Adipocyte (in vitro differentiated cells): ENCODE measurements around the gene ZNF672.
"Not testable (repeated sequence)": the region's sequence is repeated elsewhere in the genome, so short reads cannot be mapped to it uniquely, and the experiment has no call there.

Experiments used
- DNase-seq: peaks from one replicate; pipeline ENCODE4 v3.0.0-alpha.2; 2015; ENCODE audit warnings: low read depth
- H3K27me3 ChIP-seq: replicated peaks from 2 replicates; pipeline ENCODE4 v1.7.0; 2013; ENCODE audit warnings: mild to moderate bottlenecking, low read length, moderate library complexity; ENCODE audit not compliant: control insufficient read depth, insufficient read depth
- H3K36me3 ChIP-seq: 2 replicates; pipeline ENCODE4 v1.7.0; 2013; ENCODE audit warnings: low read length, mild to moderate bottlenecking, moderate library complexity; ENCODE audit not compliant: control insufficient read depth, insufficient read depth, severe bottlenecking
- H3K4me1 ChIP-seq: 2 replicates; pipeline ENCODE4 v1.7.0; 2013; ENCODE audit warnings: mild to moderate bottlenecking, low read length, moderate library complexity; ENCODE audit not compliant: control insufficient read depth, insufficient read depth
- H3K4me3 ChIP-seq: 2 replicates; pipeline ENCODE4 v1.7.0; 2013; ENCODE audit warnings: mild to moderate bottlenecking, low read length, moderate library complexity
- H3K9ac ChIP-seq: 2 replicates; pipeline ENCODE4 v1.7.0; 2013; ENCODE audit warnings: mild to moderate bottlenecking, low read length, moderate library complexity
- H3K9me3 ChIP-seq: 2 replicates; pipeline ENCODE4 v1.7.0; 2013; ENCODE audit warnings: mild to moderate bottlenecking, low read length, moderate library complexity; ENCODE audit not compliant: control insufficient read depth

ZNF672 gene

DNA sequence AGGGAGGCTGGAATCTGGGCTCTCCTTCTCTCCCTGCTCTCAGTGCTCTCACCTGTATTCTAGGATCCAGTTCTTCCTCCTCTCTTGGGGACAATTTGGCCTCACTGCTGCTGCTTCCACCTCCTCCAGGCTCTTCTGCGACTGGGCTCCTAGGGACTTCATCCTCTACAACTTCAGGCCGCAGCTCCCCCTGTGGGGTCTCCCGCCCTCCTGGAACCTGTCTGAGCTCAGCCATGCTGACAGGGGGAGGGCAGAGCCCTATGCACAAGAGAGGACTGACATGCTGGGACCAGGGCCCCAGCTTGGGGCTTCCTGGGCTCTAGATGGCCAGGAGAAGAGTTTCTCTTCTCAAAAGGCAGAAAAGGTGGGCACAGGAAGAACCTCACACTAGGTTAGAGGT lies 13.3 kb upstream of the ZNF672 start:
- peak overlapping the region; percentile 96 for H3K4me3 ChIP-seq
- no peaks in the 10 kb centered on the region for H3K9me3 ChIP-seq
- no peaks in the 10 kb centered on the region for H3K27me3 ChIP-seq
- H3K36me3 ChIP-seq, result peaks cover 20% of the 10 kb centered on the region
- H3K9ac ChIP-seq, result peak overlapping the region; percentile 97
- DNase-seq, result no peak
- peaks cover 67% of the 10 kb centered on the region for H3K4me1 ChIP-seq

DNA sequence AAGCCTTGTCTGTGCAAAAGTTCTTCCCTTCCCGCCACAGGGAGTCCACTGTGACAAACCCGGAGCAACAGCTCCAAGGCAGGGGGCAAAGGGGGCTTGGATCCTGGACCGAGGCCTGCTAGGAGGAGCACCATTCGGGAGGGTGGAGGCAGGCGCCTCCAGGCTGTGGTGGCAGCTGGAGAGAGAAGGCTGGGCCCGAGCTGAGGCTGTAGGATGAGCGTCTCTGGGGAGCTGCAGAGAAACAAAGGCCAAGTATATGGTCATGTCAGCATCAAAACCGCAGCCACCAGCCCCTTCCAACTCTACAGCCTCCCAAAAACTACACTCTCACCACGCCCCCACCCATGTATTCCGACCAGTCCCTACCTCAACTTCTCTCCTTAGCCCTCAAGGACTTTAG lies 12.9 kb upstream of the ZNF672 start:
- DNase-seq, result no peak

DNA sequence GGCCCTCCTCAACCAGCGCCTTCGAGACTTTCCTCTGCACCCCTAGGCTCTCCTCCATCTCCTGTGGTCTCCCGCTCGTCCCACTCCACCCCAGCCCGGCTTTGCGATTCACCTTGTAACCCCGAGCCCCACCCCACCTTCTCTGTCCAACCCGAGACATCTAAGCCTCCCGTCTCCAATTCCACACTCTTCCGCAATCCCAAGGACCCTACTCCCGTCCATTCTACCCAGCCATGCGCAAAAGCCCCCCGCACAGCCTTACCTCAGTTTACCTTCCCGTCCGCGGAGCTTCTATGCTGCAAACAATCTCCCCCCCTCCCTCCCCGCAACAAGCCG lies 12.5 kb upstream of the ZNF672 start:
- H3K4me3 ChIP-seq, result peak overlapping the region; percentile 96
- peaks cover 60% of the 10 kb centered on the region for H3K4me1 ChIP-seq
- no peak for DNase-seq
- H3K9me3 ChIP-seq, result no peaks in the 10 kb centered on the region
- peaks cover 12% of the 10 kb centered on the region for H3K36me3 ChIP-seq
- H3K9ac ChIP-seq, result peak overlapping the region; percentile 97
- H3K27me3 ChIP-seq, result no peaks in the 10 kb centered on the region

More for the DNA sequence above, 12.9 kb upstream of the ZNF672 start:
- H3K4me3 ChIP-seq, result peak overlapping the region; percentile 96
- peaks cover 16% of the 10 kb centered on the region for H3K36me3 ChIP-seq
- H3K9me3 ChIP-seq, result no peaks in the 10 kb centered on the region
- peak overlapping the region; percentile 97 for H3K9ac ChIP-seq
- H3K4me1 ChIP-seq, result peaks cover 64% of the 10 kb centered on the region
- H3K27me3 ChIP-seq, result no peaks in the 10 kb centered on the region

GRCh38 chr1:248825909-248826760 lies 11.9 kb upstream of the ZNF672 start, which contains the start of gene SH3BP5L:
TSS of gene SH3BP5L (minus strand) at chr1:248825915. CDS start at chr1:248824935, 980 bp downstream.
- no peaks in the 10 kb centered on the region for H3K9me3 ChIP-seq
- H3K27me3 ChIP-seq, result no peaks in the 10 kb centered on the region
- peak within 1 kb of the TSS; percentile 96 for H3K4me3 ChIP-seq
- DNase-seq, result peak; percentile 99
- H3K4me1 ChIP-seq, result peaks cover 54% of the 10 kb centered on the region
- peak within 1 kb of the TSS; percentile 97 for H3K9ac ChIP-seq
- peaks cover 10% of the 10 kb centered on the region for H3K36me3 ChIP-seq

- peak; percentile 79 for DNase-seq
- Histone ChIP-seq H3K9me3 (no peaks in the 10 kb centered on the region), H3K27me3 (no peaks in the 10 kb centered on the region), H3K4me1 (peaks cover 28% of the 10 kb centered on the region), H3K9ac (no peak overlapping the region), H3K4me3 (no peak overlapping the region), H3K36me3 (peaks cover 5% of the 10 kb centered on the region)
Measured at GRCh38 chr1:248828845-248829244, 9.2 kb upstream of the ZNF672 start.

DNA sequence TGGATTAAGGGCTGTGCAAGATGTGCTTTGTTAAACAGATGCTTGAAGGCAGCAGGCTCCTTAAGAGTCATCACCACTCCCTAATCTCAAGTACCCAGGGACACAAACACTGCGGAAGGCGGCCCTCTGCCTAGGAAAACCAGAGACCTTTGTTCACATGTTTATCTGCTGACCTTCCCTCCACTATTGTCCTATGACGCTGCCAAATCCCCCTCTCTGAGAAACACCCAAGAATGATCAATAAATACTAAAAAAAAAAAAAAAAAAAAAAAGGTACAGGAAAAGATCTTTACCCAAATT lies 7.4 kb upstream of the ZNF672 start:
- not testable (repeated sequence) for H3K36me3 ChIP-seq, H3K9me3 ChIP-seq, H3K9ac ChIP-seq, H3K4me3 ChIP-seq, DNase-seq, H3K27me3 ChIP-seq
- H3K4me1 ChIP-seq, result peaks cover 14% of the 10 kb centered on the region

DNA sequence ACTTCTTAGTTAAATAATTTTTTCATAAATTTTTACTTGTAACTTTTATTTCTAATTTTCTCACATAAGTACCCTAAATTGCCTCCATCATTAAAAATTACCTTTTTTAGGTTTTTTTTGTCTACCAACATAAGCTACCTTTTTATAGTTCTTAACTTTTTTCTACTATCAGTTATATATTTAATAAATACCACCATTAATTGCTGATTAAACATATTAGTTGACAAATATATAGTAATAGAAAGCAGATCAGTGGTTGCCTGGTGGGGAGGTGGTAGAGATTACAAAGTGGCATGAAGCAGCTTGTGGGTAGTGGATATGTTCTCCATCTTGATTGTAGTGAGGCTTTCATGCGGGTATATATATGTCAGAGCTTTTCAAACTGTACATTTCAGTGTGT lies 6.2 kb upstream of the ZNF672 start:
- no peak for DNase-seq
- H3K4me1 ChIP-seq, result peaks cover 10% of the 10 kb centered on the region
- H3K27me3 ChIP-seq, result no peaks in the 10 kb centered on the region
- no peaks in the 10 kb centered on the region for H3K9me3 ChIP-seq
- no peak overlapping the region for H3K9ac ChIP-seq
- no peaks in the 10 kb centered on the region for H3K36me3 ChIP-seq
- no peak overlapping the region for H3K4me3 ChIP-seq

DNA sequence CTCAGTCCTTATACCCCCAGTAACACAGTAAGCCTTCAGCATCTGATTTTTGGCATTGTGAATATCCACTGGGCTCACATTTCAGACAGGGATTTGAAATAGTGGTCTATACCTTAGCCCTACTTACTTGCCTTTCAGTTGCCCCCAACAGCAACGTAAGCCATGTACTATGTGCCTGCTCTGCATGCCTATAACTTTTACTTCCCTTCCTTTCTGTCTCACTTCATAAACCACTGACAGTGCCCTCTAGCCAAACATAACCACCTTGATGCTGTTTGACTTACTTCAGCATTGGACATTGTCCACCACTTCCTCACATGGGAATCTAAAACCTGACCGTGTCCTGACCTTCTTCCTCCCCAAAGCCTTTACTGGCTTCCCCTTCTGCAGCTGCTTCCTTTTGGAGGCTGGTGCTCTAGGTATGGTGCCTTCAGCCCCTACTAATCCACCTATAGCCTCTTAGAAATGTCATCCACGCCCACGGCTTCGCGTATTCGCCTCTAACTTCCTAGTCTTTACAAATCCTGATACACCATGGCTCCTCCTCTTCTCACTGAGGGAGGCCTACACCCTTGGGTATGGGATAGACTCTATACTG lies 3.6 kb upstream of the ZNF672 start:
- H3K9me3 ChIP-seq, result no peaks in the 10 kb centered on the region
- no peak overlapping the region for H3K4me3 ChIP-seq
- no peaks in the 10 kb centered on the region for H3K36me3 ChIP-seq
- no peaks in the 10 kb centered on the region for H3K27me3 ChIP-seq
- peaks cover 11% of the 10 kb centered on the region for H3K4me1 ChIP-seq
- DNase-seq, result no peak
- H3K9ac ChIP-seq, result no peak overlapping the region

DNA sequence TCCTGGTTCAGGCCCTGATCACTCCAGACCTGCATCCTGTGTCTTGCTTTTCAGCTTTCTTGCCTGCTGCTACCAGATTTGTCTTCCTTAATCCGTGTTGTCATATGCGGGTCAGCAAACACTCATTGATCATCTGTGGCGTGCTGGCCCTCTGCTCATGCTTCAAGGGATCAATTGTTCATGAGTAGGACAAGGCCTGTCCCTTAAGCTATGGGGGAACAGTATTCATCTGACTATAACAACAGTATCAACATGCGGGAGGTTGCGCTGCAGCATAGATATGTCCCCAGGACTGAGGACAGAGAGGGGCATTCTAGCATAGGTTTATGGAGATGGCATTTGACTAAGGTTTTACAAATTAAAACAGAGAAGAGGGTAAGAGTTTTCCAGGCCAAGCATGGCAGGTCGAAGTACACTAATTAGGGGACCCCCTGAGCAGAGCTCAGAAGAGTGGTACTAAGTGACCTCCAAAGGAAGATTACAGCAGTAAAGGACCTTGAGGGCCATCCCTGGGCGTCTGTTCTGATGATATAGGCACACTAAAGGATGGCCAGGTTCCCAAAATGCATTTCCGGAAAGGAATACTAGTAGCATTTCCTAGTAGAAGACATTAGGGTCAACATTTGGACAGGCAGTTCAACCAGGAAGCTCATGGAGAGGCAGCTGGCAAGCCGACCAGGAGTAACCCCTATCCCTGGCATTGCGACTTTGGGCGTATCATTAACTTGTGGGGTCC lies 811 bp upstream of the ZNF672 start:
- Histone ChIP-seq H3K9ac (peak overlapping the region; percentile 95), H3K4me1 (peaks cover 35% of the 10 kb centered on the region), H3K9me3 (no peaks in the 10 kb centered on the region), H3K36me3 (no peaks in the 10 kb centered on the region), H3K4me3 (peak overlapping the region; percentile 85), H3K27me3 (no peaks in the 10 kb centered on the region)
- peak; percentile 10 for DNase-seq

DNA sequence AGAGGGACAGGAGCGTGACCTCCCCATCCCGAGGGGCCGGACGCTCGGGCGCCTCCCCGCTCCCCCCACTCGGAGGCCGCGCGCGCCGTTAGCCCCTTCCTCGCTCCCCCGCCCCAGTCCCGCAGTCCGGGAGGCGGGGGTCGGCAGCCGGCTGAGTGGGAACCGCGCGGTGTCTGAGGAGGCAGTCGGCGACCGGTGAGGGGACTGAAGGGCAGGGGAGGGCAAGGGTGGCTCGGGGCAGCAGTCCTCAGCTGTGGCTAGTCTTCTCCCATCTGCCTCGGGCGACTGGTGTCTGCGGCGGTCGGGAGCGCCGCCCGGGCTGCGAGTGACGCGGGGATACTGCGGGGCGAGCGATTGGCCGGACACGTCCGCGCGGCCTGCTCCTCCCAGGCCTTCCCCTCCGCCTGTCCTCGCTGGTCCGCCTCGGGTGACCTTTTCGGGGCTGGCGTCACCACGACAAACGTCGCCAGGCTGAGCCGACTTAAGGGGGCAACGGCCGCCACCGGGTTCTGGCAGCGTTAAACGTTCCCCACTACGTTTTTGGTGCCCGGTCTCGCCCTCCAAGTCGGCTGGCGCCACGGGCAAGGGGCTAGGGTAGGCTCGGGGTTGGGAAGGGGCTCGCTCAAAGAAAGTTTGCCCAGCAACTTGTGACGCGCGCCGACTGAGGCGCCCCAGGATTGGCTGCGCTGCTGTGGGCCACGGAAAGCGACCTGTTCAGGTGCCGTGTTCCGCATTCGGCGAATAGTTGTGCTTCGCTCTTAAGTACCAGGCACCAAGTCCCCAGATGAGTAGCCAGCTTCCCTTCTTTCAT lies 538 bp downstream of the ZNF672 start:
- no peaks in the 10 kb centered on the region for H3K36me3 ChIP-seq
- peaks cover 46% of the 10 kb centered on the region for H3K4me1 ChIP-seq
- H3K27me3 ChIP-seq, result no peaks in the 10 kb centered on the region
- peak overlapping the region; percentile 95 for H3K9ac ChIP-seq
- H3K4me3 ChIP-seq, result peak overlapping the region; percentile 85
- DNase-seq, result peak; percentile 94
- H3K9me3 ChIP-seq, result no peaks in the 10 kb centered on the region

GRCh38 chr1:248839168-248839555 lies 1.1 kb downstream of the ZNF672 start:
- Histone ChIP-seq H3K4me1 (peaks cover 49% of the 10 kb centered on the region), H3K4me3 (peak overlapping the region; percentile 85), H3K27me3 (no peaks in the 10 kb centered on the region), H3K9me3 (no peaks in the 10 kb centered on the region), H3K36me3 (no peaks in the 10 kb centered on the region), H3K9ac (peak overlapping the region; percentile 95)
- DNase-seq, result no peak
